Endothelial cell of hepatic sinusoid (primary cell): Measurements from ENCODE around the gene PDCD1.
"Not testable (repeated sequence)": the region's sequence is repeated elsewhere in the genome, so short reads cannot be mapped to it uniquely, and the experiment has no call there.

Experiments used
- in situ Hi-C: cut with HindIII; loops from 2 replicates; pipeline ENCODE4 v1.10.0; 2017; ENCODE audit warnings: low sequenced_read_pairs

PDCD1 gene

DNA sequence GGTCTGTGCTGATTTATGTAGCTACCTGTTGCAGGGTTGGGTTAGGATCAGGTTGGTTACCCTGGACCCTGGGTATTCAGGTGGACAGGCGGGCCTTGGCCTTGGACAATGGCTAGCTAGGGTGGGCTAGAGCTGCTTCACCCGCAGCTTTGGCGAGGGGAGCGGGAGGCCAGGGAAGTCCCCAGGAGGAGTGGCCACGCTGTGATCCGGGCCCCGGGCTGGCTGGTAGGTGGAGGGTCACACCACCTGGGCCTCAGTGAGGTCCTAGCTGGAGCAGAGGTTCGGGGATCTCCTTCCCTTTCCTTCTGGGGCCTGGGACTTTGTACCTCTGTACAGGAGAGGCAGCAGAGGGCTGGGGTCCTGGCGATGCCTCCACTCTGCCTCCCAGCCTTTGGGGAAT is 20.6 kb upstream of the PDCD1 start:
- in situ Hi-C loops = no loop called here

DNA sequence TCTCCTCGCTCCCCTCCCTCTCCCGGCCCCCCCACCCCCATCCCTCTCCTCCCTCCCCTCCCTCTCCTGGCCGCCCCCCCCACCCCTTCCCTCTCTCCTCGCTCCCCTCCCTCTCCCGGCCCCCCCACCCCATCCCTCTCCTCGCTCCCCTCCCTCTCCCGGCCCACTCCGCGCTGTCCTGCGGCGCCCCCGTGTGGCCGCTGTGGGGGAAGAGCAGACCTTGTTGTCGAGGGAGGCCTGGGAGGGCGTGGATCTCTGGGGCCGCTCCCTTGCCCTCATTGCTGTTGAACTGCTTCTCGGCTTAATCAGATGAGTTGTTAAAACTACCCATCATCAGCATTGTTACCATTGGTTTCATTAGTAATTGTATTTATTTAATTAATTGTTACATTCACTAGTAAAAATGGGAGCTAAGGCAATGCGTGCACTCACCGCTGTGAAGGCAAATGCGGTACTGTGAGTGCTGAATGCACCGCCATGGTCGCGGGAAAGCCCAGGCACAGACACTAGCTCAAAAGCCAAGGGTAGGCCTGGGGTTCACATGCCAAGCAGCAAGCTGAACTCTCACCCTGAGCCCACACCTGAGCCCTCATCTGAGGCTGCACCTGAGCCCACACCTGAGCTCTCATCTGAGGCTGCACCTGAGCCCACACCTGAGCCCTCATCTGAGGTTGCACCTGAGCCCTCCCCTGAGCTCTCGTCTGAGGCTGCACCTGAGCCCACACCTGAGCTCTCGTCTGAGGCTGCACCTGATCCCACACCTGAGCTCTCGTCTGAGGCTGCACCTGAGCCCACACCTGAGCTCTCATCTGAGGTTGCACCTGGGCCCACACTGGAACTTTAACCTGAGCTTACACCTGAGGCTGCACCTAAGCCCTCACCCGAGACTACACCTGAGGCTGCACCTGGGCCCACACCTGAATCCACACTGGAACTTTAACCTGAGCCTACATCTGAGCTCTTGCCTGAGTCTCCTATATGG is 19.6 kb upstream of the PDCD1 start:
- in situ Hi-C loops = no loop called here

DNA sequence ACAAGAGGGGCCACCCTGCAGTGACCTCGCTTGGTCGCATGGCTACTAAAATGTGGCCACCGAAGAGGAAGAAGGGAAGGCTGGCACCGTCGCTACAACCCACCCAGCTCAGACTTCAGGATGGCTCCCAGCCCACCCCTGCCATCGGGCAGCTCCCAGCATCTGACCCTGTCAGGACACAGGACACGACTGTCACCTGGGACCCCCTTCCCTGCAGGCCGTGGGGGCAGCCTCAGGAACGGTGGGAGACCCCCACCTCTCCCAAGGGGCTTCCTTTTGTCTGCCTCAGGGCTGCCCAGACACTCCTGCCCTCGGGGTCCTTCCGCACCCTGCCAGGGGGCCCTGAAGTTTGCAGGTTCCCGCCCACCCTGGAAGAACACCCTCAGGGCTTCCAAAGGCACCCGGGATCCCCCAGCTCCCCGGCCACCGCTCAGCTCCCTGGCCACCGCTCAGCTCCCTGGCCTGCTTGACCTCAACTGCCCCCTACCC is 18.5 kb upstream of the PDCD1 start:
- in situ Hi-C loops = no loop called here

DNA sequence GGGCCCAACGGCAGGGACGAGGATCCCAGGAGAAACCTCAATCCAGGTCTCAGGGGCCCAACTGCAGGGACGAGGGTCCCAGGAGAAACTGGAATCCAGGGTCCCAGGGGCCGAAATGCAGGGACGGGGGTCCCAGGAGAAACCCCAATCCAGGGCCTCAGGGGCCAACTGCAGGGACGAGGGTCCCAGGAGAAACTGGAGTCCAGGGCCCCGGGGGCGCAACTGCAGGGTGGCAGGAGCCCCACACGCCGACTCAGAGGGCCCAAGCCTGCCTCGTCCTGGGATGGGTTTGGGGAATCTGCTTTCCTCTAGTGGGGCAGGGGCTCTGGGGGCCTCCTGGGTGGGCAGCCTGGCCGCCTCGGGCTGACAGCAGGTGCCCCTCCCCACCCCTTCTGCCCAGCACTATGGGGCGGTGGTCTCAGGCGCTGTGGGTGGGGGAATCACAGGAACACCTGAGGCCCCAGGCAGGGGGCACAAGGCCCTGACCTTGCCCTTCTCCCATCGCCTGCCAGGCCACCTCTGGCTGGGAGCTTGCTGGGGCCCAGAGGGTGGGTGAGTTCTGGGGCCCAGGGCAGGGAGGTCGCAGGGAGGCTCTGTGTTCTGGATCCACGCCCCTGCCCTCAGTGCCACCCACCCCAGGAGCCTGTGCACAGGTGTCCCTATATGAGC is 18.0 kb upstream of the PDCD1 start:
- in situ Hi-C loops = no loop called here

DNA sequence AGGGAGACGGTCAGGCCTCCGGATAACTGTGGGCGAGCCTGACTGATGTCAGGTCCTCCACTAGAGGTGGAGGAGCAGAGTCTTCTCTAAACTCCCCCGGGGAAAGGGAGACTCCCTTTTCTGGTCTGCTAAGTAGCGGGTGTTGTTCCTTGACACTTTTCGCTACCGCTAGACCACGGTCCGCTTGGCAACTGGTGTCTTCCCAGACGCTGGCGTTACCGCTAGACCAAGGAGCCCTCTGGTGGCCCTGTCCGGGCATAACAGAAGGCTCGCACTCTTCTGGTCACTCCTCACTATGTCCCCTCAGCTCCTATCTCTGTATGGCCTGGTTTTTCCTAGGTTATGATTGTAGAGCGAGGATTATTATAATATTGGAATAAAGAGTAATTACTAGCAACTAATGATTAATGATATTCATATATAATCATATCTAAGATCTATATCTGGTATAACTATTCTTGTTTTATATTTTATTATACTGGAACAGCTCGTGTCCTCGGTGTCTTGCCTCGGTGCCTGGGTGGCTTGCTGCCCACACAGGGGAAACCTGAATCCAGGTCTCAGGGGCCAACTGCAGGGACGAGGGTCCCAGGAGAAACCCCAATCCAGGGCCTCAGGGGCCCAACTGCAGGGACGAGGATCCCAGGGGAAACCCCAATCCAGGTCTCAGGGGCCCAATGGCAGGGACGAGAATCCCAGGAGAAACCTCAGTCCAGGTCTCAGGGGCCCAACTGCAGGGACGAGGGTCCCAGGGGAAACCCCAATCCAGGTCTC is 17.2 kb upstream of the PDCD1 start:
- in situ Hi-C loops = not testable (repeated sequence)

DNA sequence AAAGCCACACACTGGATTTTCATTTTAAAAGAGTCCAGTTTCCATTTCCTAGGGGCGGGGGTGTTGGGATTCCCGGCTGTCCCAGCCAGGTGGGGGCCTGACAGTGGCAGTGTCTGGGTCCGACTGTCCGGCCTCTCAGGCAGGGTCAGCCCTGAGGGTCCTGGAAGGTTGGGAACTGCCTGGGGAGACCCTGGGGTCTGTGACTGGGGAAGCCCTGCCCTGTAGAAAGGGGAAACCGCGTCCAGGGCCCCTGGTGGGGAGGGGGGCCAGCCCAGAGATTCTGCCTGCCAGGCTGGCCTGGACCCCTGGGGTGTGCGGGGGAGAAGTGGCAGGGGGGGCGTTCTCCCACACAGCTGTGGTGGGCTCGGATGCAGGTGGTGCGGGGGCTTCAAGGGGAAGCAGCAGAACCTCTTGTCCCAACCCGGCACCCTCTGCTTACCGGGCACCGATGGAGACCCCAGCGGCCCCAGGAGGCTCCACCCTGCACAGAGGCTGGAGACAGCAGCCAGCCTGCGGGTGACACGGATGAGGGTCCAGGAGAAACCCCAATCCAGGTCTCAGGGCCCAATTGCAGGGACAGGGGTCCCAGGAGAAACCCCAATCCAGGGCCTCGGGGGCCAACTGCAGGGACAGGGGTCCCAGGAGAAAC is 15.7 kb upstream of the PDCD1 start:
- in situ Hi-C loops = no loop called here

DNA sequence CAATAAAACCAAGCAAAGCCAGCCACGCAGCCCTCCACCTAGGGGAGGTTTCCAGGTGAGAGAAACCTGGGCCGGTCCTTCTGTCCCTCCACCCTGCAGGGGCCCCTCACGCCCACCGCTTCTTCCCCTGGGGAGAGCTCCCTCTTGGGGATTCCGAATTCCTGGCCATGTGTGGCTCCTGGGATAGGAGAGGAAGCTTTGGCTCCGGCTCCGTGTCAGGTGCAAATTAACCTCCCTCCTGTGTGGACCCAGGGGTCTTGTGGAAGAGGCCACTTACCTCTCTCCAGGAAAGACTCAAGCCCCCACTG is 15.1 kb upstream of the PDCD1 start:
- in situ Hi-C loops = no loop called here

DNA sequence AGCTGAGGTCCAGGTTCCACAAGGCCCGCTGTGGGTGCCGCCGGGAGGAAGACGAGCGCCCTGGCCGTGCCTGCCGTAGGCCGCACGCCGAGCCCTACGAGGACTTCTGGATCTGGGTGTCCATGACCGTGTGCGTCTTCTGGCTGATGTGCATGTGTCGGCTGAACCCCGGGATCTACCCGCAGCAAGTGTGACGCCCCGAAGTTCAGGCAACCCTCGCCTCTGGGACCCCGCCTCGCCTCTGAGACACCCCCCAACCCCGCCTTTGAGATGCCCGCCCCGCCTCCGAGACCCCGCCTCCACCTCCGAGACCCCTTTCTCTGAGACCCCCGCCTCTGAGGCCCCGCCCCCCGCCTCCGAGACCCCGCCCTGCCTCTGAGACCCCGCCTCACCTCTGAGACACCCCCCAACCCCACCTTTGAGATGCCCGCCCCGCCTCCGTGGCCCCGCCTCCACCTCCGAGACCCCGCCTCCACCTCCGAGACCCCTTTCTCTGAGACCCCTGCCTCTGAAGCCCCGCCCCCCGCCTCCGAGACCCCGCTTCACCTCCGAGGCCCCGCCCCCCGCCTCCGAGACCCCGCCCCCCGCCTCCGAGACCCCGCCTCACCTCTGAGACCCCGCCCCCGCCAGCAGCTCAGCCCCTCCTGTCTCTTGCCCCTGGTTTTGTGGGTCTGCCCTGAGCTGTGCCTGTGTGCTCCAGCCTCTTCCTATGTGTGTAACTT is 14.5 kb upstream of the PDCD1 start:
- in situ Hi-C loops = no loop called here

DNA sequence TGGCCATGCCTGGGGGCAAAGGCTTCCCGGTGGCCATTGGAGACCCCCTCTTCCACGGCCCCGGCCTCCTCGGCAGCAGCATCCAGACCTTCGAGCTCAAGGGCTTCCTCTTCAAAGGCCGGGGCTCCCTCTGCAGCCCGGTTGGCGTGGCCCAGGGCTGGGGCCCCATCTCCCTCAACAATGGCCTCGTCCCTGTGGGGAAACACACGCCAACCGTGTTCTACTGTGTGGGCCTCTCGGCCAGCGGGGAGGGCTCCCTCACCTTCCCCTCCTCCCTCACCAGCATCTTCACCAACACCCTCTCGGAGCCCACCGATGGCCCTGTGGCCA is 13.6 kb upstream of the PDCD1 start:
- in situ Hi-C loops = no loop called here

DNA sequence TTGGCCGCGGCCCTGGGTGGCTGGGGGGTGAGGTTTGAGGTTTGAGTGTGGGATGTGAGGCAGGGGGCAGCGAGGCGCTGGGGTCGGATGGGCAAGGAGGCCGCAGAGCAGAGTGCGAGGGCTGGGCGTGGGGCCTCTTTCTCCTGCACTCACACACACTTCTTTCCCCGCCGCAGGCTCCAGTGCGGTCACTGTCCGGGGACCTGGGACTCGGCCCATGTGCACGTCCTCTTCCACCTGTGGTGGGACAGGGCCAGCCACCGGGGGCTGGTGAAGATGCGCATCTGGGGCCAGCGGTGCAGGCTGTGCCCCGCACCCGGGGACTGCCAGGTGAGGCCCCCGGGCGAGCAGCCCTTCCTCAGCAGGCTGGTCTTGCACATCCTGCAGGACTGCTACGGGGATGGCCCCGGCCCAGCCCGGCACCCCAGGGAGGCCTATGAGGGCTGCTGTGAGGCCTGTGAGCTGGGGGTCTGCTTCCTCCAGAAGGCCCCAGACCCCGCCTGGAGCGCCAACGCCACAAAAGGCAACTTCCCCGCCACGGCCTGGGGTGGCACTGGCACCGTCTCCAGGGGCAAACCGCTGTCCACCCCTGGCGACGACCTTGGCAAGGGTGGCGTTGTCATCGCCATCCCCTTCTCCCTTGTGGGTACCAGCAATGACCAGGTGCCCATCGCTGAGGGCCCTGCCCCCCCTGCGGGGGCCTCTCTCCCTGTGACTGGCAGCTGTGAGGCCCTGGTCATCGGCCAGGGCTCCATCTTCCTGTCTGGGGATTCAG is 13.0 kb upstream of the PDCD1 start:
- in situ Hi-C loops = no loop called here

DNA sequence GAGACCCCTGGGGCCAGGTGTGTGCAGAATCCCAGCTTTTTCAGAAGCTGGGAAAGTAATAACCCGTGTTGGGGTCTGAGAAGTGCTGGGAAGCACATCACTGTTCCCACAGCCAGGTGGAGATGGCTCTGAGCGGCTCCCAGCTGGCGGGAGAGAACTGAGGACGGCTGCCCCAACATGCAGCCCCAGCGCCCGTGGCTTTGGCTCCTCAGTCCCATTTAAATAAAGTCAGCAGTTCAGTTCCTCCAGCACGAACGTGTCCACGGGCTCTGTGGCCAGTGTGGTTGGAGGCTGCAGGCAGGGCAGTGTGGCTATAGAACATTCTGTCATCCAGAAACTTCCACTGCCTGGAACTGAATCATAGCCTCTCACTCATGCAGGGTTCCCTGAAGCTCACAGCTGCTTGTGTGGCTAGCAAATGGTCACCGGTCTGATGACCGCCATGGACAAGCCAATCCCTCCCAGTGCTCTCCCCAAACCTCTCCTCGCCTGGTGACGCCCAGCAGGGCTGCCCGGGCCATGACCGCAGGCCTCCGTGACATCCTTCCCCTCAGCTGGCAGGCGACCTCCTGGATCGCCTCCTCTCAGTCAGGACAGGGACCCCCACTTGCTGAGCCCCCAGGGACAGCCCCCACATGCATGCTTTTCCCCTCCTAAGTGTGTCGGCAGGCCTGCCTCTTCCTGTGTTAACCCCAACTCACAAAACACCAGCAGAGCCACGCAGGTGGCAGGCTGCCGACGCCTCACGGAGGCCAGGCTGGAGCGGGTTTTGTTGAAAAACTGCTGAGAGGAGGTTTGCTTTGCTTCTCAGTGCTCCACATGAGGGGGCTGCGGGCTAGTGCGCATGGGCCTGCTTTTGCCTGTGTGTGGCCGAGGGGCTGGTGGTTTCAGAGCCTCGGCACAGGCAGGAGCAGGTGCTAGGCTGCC is 12.2 kb upstream of the PDCD1 start:
- in situ Hi-C loops = no loop called here

DNA sequence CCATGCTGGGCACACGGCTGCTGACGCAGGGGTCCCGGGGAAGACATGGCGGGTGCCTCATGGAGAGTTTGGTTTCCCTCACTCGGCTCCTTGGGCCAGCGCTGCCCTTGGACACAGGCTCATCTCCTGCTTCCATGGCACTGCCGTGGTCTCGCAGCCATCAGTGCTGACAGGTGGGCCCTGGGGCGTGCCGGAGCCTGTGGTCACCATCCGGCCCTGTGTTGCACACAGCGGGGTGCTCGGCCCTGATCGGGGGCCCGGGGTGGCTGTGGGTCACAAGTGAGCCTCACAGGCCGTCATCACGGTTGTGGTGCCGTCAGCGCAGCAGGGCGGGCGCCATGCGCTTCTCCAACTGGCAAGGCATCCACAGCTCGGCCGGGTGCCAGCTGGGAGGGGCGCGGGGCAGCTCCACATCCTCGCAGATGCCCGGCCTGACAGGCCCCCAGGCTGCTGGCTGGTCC is 11.4 kb upstream of the PDCD1 start:
- in situ Hi-C loops = no loop called here

DNA sequence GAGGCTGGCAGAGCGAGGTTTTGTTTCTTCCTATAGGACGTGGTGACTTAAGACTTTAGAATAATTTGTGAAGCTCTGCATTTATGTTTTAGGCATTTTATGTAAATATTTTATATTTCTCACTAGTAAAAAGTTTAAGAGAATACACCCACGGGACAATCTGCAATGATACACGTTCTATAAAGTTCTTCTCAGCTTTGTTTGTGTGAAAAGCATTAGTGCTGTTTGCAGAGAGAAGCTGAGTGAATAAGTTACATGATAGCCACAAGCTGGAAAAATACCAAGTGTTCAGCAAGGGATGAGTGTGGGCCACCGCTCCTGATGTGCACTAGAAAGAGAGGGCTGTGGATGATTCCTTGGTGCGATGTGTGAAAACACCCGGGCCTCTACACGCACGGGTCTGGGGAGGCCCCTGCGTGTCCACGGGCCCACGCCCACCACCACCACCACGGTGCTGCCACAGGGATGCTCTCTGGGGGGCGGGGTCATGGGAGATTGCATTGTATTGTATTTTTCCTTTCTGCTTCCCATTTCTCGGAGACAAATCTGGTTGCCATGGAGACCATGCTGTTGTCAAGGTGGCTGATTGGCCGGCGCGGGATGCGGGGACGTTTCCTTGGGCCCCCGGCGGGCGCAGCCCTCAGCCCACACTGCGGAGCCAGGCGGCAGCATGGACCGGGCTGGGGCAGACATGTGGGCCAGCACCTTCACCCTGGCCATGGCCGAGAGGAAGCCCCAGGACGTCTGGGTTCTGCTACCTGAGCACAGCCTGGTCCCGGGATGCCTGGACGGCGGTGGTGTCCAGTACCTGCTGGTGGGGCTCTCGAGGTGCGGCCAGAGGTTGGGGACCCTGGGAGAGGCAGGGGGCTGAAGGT is 10.6 kb upstream of the PDCD1 start, which contains the start of gene RTP5:
Gene RTP5, plus strand, starts transcription at position 643 of the 875 bp plus-strand sequence. Its CDS starts 28 bp downstream, at position 671.
- in situ Hi-C loops = no loop called here

DNA sequence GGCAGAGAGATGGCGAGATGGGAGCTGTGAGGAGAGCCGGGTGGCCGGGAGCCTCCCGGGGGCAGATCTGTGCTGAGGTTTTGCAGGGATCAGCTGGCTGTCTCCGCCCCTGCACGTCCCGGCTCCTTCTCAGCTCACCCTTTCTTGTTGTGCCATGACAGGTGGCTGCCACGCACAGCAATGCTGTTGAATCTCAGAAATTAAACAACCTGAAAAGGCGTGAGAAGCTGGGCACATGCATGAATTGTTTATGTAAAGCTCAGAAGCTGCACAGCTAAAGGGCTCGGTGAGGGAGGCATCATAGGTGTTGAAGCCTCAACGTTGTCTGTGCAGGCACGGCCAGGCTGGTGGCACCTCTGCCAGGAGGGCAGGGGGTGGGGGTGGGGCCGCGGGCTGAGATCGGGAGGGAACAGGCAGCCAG is 10.0 kb upstream of the PDCD1 start:
- in situ Hi-C loops = no loop called here

DNA sequence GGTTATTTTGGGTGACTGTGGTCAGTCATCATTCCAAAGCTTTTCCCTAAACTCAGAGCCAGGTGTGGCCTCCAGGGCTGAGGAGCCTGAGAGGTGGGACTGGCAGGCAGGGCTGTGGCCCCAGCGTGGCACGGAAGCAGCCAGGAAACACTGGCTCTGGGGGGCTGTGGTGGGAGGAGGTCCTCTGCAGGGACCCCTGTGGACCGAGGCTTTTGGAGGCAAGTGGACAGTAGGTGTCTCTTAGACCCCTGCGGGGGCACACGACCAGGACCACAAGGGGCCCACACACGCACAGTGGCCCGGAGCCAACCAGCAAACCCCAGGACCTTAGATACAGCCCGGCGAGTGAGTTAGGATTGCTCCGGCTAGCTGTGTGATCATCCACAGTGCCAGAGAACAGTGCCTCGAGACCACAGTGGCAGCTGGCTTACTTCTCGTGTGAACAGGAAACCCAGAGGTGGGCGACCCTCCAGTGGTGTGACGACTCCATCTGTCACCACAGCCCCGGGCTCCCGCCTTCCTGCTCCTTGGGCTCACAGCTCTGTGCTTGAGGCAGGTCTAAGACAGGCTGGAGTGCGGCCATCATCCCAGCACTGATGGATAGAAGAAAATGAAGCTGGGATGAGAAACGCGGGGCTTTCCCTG is 9.2 kb upstream of the PDCD1 start:
- in situ Hi-C loops = no loop called here

DNA sequence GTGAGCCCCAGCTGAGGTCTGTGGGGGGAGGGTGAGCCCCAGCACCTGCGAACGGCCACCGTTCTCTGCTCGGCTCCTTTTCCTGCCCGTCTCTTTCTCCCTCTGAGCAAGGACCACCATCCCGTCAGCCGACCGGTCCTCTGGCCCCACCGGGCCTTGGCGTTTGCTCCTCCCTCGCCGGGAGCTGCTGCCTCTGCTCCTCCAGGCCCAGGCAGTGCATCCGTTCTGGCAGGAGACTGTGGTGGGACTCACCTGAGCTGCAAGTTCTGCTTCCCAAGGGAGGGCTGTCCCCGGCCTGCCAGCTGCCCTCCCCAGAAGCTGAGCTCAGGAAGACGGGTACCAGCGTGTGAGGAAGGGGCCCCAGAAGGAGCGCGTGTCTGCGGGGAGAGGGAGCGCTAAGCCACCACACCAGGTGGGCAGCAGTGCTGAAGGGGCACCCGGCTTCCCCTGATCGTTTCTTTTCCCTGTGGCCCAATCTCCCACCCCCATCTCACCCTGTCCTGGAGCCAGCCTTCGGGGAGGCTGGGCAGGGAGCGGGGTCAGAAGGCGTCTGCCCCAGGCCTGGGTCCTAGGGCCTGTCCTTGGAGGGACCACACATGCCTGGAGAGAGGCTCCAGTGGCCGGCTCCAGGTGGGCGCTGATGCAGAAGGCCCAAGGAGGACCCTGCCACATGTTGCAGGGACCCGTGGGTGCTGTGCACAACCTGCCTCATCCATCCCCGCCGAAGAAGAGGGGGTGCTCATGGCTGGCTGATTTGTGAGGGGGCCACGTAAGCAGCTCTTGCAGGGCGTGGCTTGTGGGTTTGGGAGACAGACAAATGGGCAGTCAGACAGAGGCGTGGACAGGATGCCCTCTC is 8.3 kb upstream of the PDCD1 start:
- in situ Hi-C loops = no loop called here
